ENCODE measurements around the gene NUP214. TPM values are rescaled to one million over a fixed set of nuclear protein-coding genes. Genes with fewer than 3 reads are reported as not detected.

NUP214 gene
- total RNA-seq, 1 experiment from 2014 or later = 64.2 TPM

DNA sequence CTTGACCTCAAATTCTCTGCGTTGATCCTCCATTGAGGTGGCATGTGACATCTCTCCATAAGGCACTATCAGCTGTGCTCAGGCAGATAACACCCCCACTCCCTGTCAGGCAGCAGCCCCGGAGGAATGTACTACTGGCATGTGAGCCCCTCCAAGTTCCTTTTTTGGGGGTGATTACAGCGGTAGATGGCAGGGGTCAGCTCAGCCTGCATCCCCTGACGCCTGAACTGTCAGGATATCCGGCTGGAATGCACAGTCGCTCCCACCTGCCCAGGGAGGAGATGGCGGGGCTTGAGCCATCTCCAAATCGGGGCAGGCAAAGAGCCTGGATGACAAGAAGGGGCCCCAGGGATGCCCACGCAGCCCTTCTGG is 110.1 kb downstream of the NUP214 start:
- TF ChIP-seq, protein P1, sequence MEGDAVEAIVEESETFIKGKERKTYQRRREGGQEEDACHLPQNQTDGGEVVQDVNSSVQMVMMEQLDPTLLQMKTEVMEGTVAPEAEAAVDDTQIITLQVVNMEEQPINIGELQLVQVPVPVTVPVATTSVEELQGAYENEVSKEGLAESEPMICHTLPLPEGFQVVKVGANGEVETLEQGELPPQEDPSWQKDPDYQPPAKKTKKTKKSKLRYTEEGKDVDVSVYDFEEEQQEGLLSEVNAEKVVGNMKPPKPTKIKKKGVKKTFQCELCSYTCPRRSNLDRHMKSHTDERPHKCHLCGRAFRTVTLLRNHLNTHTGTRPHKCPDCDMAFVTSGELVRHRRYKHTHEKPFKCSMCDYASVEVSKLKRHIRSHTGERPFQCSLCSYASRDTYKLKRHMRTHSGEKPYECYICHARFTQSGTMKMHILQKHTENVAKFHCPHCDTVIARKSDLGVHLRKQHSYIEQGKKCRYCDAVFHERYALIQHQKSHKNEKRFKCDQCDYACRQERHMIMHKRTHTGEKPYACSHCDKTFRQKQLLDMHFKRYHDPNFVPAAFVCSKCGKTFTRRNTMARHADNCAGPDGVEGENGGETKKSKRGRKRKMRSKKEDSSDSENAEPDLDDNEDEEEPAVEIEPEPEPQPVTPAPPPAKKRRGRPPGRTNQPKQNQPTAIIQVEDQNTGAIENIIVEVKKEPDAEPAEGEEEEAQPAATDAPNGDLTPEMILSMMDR (conservative IDR thresholded peaks at IDR 0.05; ENCODE audit: low read depth, low read length) = no peak
- no TSS peak for BruUV-seq (replicated peaks)
- no peaks in the 10 kb centered on the region for H3K9me3 ChIP-seq (ENCODE audit: low read depth, low read length, poor library complexity, severe bottlenecking)
- ChIA-PET POLR2A (ENCODE audit: low non-redundant PET) (interaction anchor here (0.7 kb wide), 1 partner anchor 20 kb away, joined by 3 read pairs; no protein-coding TSS in a partner anchor), CTCF (no interaction called here)
- intact Hi-C loops (cut with micrococcal nuclease; ENCODE audit: unreplicated experiment) = no loop called here
- DNase-seq (ENCODE audit: low spot score) = no peak
- no peak overlapping the region for H3K27ac ChIP-seq (ENCODE audit: low read depth, low read length, poor library complexity, severe bottlenecking)
- H3K4me3 ChIP-seq (ENCODE audit: low read depth, low read length, poor library complexity, severe bottlenecking) = no peak overlapping the region
- H3K4me1 ChIP-seq (ENCODE audit: insufficient read depth, low read length, poor library complexity, severe bottlenecking) = peaks cover 22% of the 10 kb centered on the region
- peaks cover 22% of the 10 kb centered on the region for H3K36me3 ChIP-seq (ENCODE audit: insufficient read depth, low read length, poor library complexity, severe bottlenecking)
- H3K27me3 ChIP-seq (replicated peaks; ENCODE audit: insufficient read depth, low read depth, low read length, poor library complexity) = no peaks in the 10 kb centered on the region

DNA sequence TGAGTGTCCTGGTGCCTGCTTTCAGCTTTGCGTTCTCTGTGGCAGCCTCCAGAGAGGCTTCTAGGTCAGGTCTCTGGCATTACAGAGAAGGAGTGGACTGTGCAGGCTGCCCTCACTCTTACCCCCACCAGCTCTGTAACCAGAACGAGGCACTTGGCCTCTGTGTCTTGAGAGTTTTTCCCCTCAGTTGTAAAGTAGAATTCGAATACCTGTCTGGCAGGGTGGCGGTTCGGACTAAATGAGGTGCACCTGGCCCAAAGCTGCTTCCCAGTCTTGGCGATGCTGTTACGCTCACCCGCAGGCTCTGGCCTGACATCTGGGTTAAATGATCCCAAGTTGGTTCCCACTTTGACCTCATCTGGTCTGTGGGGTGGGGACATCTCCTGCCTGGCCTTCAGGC is 110.8 kb downstream of the NUP214 start:
- peaks cover 22% of the 10 kb centered on the region for H3K36me3 ChIP-seq (ENCODE audit: insufficient read depth, low read length, poor library complexity, severe bottlenecking)
- TF ChIP-seq EZH2 (IDR thresholded peaks at IDR 0.05; ENCODE audit: borderline replicate concordance, low read depth, low read length, poor library complexity, severe bottlenecking) = no peak
- TF ChIP-seq, protein P1 (conservative IDR thresholded peaks at IDR 0.05; ENCODE audit: low read depth, low read length) = no peak
- CTCF ChIA-PET = no interaction called here
- no peak overlapping the region for H3K27ac ChIP-seq (ENCODE audit: low read depth, low read length, poor library complexity, severe bottlenecking)
- H3K4me3 ChIP-seq (ENCODE audit: low read depth, low read length, poor library complexity, severe bottlenecking) = no peak overlapping the region
- peaks cover 25% of the 10 kb centered on the region for H3K4me1 ChIP-seq (ENCODE audit: insufficient read depth, low read length, poor library complexity, severe bottlenecking)
- no peak for DNase-seq (ENCODE audit: low spot score)
- intact Hi-C loops (cut with micrococcal nuclease; ENCODE audit: unreplicated experiment) = no loop called here
- H3K27me3 ChIP-seq (replicated peaks; ENCODE audit: insufficient read depth, low read depth, low read length, poor library complexity) = no peaks in the 10 kb centered on the region
- H3K9me3 ChIP-seq (ENCODE audit: low read depth, low read length, poor library complexity, severe bottlenecking) = no peaks in the 10 kb centered on the region
- POLR2A ChIA-PET (ENCODE audit: low non-redundant PET) = interaction anchor here (0.7 kb wide), 1 partner anchor 20 kb away, joined by 3 read pairs; no protein-coding TSS in a partner anchor
- BruUV-seq (replicated peaks) = no TSS peak

DNA sequence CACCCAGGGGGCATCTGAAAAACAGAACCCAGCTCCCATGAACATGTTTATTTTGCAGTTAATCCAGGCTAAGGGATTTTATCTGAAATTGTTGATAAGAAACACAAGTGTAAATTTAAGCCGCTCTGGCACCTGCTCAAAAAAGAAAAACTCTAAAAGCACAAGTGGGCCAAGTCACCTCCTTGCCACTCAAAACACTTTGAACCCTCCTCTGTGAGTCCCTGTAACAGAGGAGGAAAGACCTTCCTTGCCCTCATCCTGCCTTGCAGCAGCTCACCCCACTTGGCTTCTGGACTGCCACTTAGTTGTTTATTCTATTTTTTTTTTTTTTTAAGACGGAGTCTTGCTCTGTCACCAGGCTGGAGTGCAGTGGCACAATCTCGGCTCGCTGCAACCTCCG is 111.4 kb downstream of the NUP214 start:
- TF ChIP-seq, protein P1 (conservative IDR thresholded peaks at IDR 0.05; ENCODE audit: low read depth, low read length) = no peak
- TF ChIP-seq EZH2 (IDR thresholded peaks at IDR 0.05; ENCODE audit: borderline replicate concordance, low read depth, low read length, poor library complexity, severe bottlenecking) = no peak
- no peak overlapping the region for H3K27ac ChIP-seq (ENCODE audit: low read depth, low read length, poor library complexity, severe bottlenecking)
- POLR2A ChIA-PET (ENCODE audit: low non-redundant PET) = interaction anchor here (0.7 kb wide), 1 partner anchor 131 kb away, joined by 4 read pairs; no protein-coding TSS in a partner anchor
- no peak overlapping the region for H3K4me3 ChIP-seq (ENCODE audit: low read depth, low read length, poor library complexity, severe bottlenecking)
- peaks cover 17% of the 10 kb centered on the region for H3K36me3 ChIP-seq (ENCODE audit: insufficient read depth, low read length, poor library complexity, severe bottlenecking)
- peaks cover 25% of the 10 kb centered on the region for H3K4me1 ChIP-seq (ENCODE audit: insufficient read depth, low read length, poor library complexity, severe bottlenecking)
- intact Hi-C loops (cut with micrococcal nuclease; ENCODE audit: unreplicated experiment) = no loop called here
- DNase-seq (ENCODE audit: low spot score) = no peak
- no TSS peak for BruUV-seq (replicated peaks)
- no peaks in the 10 kb centered on the region for H3K27me3 ChIP-seq (replicated peaks; ENCODE audit: insufficient read depth, low read depth, low read length, poor library complexity)
- CTCF ChIA-PET = no interaction called here
- H3K9me3 ChIP-seq (ENCODE audit: low read depth, low read length, poor library complexity, severe bottlenecking) = no peaks in the 10 kb centered on the region
